A549 (cell line): ENCODE data around the gene PGGHG. TPM values are rescaled to one million over a fixed set of nuclear protein-coding genes. Genes with fewer than 3 reads are reported as not detected.
A peak's percentile ranks its signal among the peaks of the same experiment; 100 is the strongest.

Experiments used
- ATAC-seq, 2 experiments: fragments of 200-7000 bp in 1 of 2; fragments of >200 bp in 1 of 2; cut with Nextera tagmentation in 1 of 2; cut with Tn5 transposase in 1 of 2; 3 replicates each; pipeline versions ENCODE4 v1.8.0 to v1.9.1; 2018 to 2020; ENCODE audit warnings: mild to moderate bottlenecking in 1 of 2, moderate library complexity in 1 of 2
- CTCF ChIA-PET: fragments of 300-600 bp; sonication (Branson Sonifier 250); formaldehyde crosslinking; extraction: SDS; loops from one replicate; lab custom pipeline; 2021; ENCODE audit warnings: antibody characterized with exemption, inconsistent platforms; lab: Yijun Ruan, JAX
- POLR2A ChIA-PET: fragments of 350-600 bp; formaldehyde crosslinking; extraction: SDS; loops from one replicate; lab custom pipeline; 2021; ENCODE audit warnings: antibody characterized with exemption, inconsistent platforms; lab: Yijun Ruan, JAX
- DNase-seq, 2 experiments: peaks; one replicate each; pipeline versions ENCODE4 v3.0.0 to v3.0.0-alpha.2; 2011 to 2016; ENCODE audit warnings: low read depth in 1 of 2, low spot score in 1 of 2
- FAIRE-seq: peaks from 2 replicates; lab custom pipeline; 2011; peaks lifted over from hg19 to GRCh38; lab: Jason Lieb, UNC
- H3K27ac ChIP-seq, 2 experiments: fragments of >200 bp; sonication (Bioruptor Twin); formaldehyde crosslinking; 3 replicates each; pipeline ENCODE4 v1.5.1; 2016 to 2017
- H3K4me1 ChIP-seq: fragments of >200 bp; sonication (Bioruptor Twin); formaldehyde crosslinking; 3 replicates; pipeline ENCODE4 v1.6.1; 2016
- H3K4me2 ChIP-seq: fragments of >200 bp; sonication (Bioruptor Twin); formaldehyde crosslinking; 3 replicates; pipeline ENCODE4 v1.6.1; 2016
- H3K4me3 ChIP-seq: fragments of >200 bp; sonication (Bioruptor Twin); formaldehyde crosslinking; 3 replicates; pipeline ENCODE4 v1.5.1; 2016
- H3K9me3 ChIP-seq: fragments of >200 bp; sonication (Bioruptor Twin); formaldehyde crosslinking; 3 replicates; pipeline ENCODE4 v1.6.1; 2016
- CBX2 ChIP-seq: fragments of 200-600 bp; sonication (generic); IDR thresholded peaks from 2 replicates; pipeline ENCODE4 v1.6.1; 2016; ENCODE audit warnings: low read depth, mild to moderate bottlenecking, borderline replicate concordance
- CEBPB ChIP-seq, 2 experiments: fragments of >200 bp in 1 of 2; sonication (Bioruptor Twin) in 1 of 2; formaldehyde crosslinking in 1 of 2; IDR thresholded peaks; 2 replicates each; pipeline ENCODE4 v1.6.1; 2012 to 2016
- CTCF ChIP-seq: fragments of >200 bp; sonication (Bioruptor Twin); formaldehyde crosslinking; IDR thresholded peaks from 3 replicates; pipeline ENCODE4 v1.5.1; 2016
- EHF ChIP-seq: fragments of 250-450 bp; sonication (Bioruptor Pico); IDR thresholded peaks from 2 replicates; pipeline ENCODE4 v1.5.0; 2020; ENCODE audit warnings: mild to moderate bottlenecking
- ELK1 ChIP-seq: fragments of 150-350 bp; IDR thresholded peaks from 2 replicates; pipeline ENCODE4 v1.6.1; 2014; ENCODE audit warnings: low read depth, mild to moderate bottlenecking, low read length
- GATA3 ChIP-seq: IDR thresholded peaks from 2 replicates; pipeline ENCODE4 v1.6.1; 2012; ENCODE audit warnings: borderline replicate concordance
- HDAC2 ChIP-seq: fragments of 200-600 bp; sonication (generic); IDR thresholded peaks from 2 replicates; pipeline ENCODE4 v1.6.1; 2016
- HEYL ChIP-seq: fragments of 250-450 bp; sonication (Bioruptor Pico); IDR thresholded peaks from 2 replicates; pipeline ENCODE4 v1.8.0; 2021; ENCODE audit warnings: mild to moderate bottlenecking, moderate library complexity
- HOXA7 ChIP-seq: fragments of 250-450 bp; sonication (Bioruptor Pico); IDR thresholded peaks from 2 replicates; pipeline ENCODE4 v1.5.0; 2020; ENCODE audit warnings: mild to moderate bottlenecking, moderate library complexity
- HOXB5 ChIP-seq: fragments of 250-450 bp; sonication (Bioruptor Pico); IDR thresholded peaks from 2 replicates; pipeline ENCODE4 v1.5.0; 2020; ENCODE audit warnings: mild to moderate bottlenecking, moderate library complexity
- JUN ChIP-seq, 2 experiments: fragments of >200 bp; sonication (Bioruptor Twin); formaldehyde crosslinking; IDR thresholded peaks; 2 replicates in 1 of 2; 3 replicates in 1 of 2; pipeline ENCODE4 v1.6.1; 2016 to 2017
- KDM1A ChIP-seq: fragments of 200-600 bp; sonication (generic); IDR thresholded peaks from 2 replicates; pipeline ENCODE4 v1.6.1; 2016; ENCODE audit warnings: low read depth, mild to moderate bottlenecking
- KDM5A ChIP-seq: fragments of 200-600 bp; sonication (generic); IDR thresholded peaks from 2 replicates; pipeline ENCODE4 v1.6.1; 2016; ENCODE audit warnings: antibody characterized with exemption, mild to moderate bottlenecking
- MYC ChIP-seq: IDR thresholded peaks from 2 replicates; pipeline ENCODE4 v1.6.1; 2012; ENCODE audit warnings: mild to moderate bottlenecking, inconsistent platforms, low read length, improper control_type of control experiment, borderline replicate concordance
- NPAS2 ChIP-seq: fragments of 250-450 bp; sonication (Bioruptor Pico); IDR thresholded peaks from 2 replicates; pipeline ENCODE4 v1.8.0; 2022; ENCODE audit warnings: mild to moderate bottlenecking, moderate library complexity, borderline replicate concordance
- POLR2A ChIP-seq: IDR thresholded peaks from 2 replicates; pipeline ENCODE4 v1.6.1; 2012; ENCODE audit warnings: mild to moderate bottlenecking, low read length
- RAD21 ChIP-seq, 2 experiments: fragments of >200 bp in 1 of 2; sonication (Bioruptor Twin) in 1 of 2; formaldehyde crosslinking in 1 of 2; IDR thresholded peaks in 1 of 2; conservative IDR thresholded peaks in 1 of 2; 2 replicates in 1 of 2; 3 replicates in 1 of 2; pipeline ENCODE4 v1.6.1; 2012 to 2018; ENCODE audit warnings: inconsistent platforms in 1 of 2
- RCOR1 ChIP-seq: fragments of 150-350 bp; IDR thresholded peaks from 2 replicates; pipeline ENCODE4 v1.6.1; 2014; ENCODE audit warnings: antibody characterized with exemption, low read length, low read depth
- SMC3 ChIP-seq: fragments of >200 bp; sonication (Bioruptor Twin); formaldehyde crosslinking; IDR thresholded peaks from 3 replicates; pipeline ENCODE4 v1.6.1; 2018; ENCODE audit warnings: inconsistent platforms
- TP53 ChIP-seq: fragments of 250-450 bp; sonication (Bioruptor Pico); IDR thresholded peaks from 2 replicates; pipeline ENCODE4 v1.5.0; 2021; ENCODE audit warnings: mild to moderate bottlenecking, moderate library complexity
- ZFP36 ChIP-seq: fragments of 450-650 bp; IDR thresholded peaks from 2 replicates; pipeline ENCODE4 v1.6.1; 2014; ENCODE audit warnings: borderline replicate concordance; ENCODE audit not compliant: partially characterized antibody
- ZSCAN20 ChIP-seq: fragments of 250-450 bp; sonication (Bioruptor Pico); IDR thresholded peaks from 2 replicates; pipeline ENCODE4 v1.8.0; 2022; ENCODE audit warnings: mild to moderate bottlenecking, moderate library complexity
- WGBS: methylation state at CpG from one replicate; pipeline ENCODE4 v1.1.6; 2017; ENCODE audit errors: missing lambda C conversion rate; 5-methylcytosine and 5-hydroxymethylcytosine counted together
- polyA plus RNA-seq, 4 experiments: library from polyadenylated mRNA; depleted of rRNA in 3 of 4; stranded (reverse); fragments of >200 nt; fragmentation: RNase III in 1 of 4; extraction: RNeasy Plus Mini Kit Qiagen cat#74134 plus additional on column Dnase treatment in 1 of 4; gene quantifications; 2 replicates in 3 of 4; 3 replicates in 1 of 4; pipeline ENCODE4 v1.2.3, GENCODE V29; 2011 to 2017
- TF ChIP-seq, protein P1 (sequence below): fragments of >200 bp; sonication (Bioruptor Twin); formaldehyde crosslinking; IDR thresholded peaks from 3 replicates; pipeline ENCODE4 v1.6.1; 2016
- TF ChIP-seq, protein P2 (sequence below): fragments of 250-450 bp; sonication (Bioruptor Pico); IDR thresholded peaks from 2 replicates; pipeline ENCODE4 v1.5.0; 2021; ENCODE audit warnings: mild to moderate bottlenecking, moderate library complexity, borderline replicate concordance
- TF ChIP-seq, protein P3 (sequence below): IDR thresholded peaks from 2 replicates; pipeline ENCODE4 v1.6.1; 2012

PGGHG gene
- polyA plus RNA-seq, 2 of the 4 experiments (the other 2 are of a cell fraction) = 7.2 to 19.5 TPM

DNA sequence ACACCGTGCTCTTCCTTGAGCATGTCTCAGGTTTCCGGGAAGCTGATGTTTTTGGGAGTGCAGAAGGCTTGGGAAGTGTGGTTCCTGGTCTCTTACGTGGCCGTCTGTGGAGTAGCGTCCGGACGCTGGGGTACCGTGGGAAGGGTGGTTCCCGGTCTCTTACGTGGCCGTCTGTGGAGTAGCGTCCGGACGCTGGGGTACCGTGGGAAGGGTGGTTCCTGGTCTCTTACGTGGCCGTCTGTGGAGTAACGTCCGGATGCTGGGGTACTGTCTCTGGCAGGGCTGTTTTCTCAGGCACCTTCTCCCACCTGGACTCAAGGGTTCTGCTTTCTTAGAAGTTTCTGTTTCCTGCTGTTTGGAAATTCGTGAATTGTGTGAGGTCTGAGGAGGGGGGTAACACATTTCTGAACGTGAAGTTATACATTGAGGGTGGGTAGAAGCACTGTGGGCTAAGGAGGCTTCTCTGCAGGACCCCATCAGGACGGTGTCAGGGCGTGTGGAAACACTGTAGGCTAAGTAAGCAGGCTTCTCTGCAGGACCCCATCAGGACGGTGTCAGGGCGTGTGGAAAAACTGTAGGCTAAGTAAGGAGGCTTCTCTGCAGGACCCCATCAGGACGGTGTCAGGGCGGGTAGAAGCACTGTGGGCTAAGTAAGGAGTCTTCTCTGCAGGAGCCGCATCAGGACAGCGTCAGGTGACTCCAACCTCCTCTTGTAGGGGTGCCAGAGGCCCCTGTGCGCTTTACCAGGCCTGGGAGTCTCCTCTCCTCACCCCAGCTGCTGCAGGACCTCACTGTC, 37.1 kb downstream of the PGGHG start:
- CTCF ChIA-PET = interaction anchor here (1.0 to 1.6 kb wide), 3 partner anchors 9 to 20 kb away, joined by 4 to 5 read pairs (median 4); no protein-coding TSS in a partner anchor
- POLR2A ChIA-PET = no interaction called here
- 74% methylated on average over 30 of the region's 30 CpGs for WGBS
- H3K27ac ChIP-seq = peak overlapping the region in 1 of 2 experiments; percentile 57; a peak in 2 of 6 replicates
- no peaks in the 10 kb centered on the region for H3K9me3 ChIP-seq
- no peak for TF ChIP-seq CEBPB (IDR thresholded peaks at IDR 0.05)
- TF ChIP-seq, protein P1, sequence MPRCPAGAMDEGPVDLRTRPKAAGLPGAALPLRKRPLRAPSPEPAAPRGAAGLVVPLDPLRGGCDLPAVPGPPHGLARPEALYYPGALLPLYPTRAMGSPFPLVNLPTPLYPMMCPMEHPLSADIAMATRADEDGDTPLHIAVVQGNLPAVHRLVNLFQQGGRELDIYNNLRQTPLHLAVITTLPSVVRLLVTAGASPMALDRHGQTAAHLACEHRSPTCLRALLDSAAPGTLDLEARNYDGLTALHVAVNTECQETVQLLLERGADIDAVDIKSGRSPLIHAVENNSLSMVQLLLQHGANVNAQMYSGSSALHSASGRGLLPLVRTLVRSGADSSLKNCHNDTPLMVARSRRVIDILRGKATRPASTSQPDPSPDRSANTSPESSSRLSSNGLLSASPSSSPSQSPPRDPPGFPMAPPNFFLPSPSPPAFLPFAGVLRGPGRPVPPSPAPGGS = no peak
- TF ChIP-seq ELK1 = no peak
- TF ChIP-seq JUN (IDR thresholded peaks at IDR 0.05) = no peak
- no peak for TF ChIP-seq RAD21 (conservative IDR thresholded peaks at IDR 0.05 in 1 of 2, IDR thresholded peaks at IDR 0.05 in 1 of 2)
- no peak for TF ChIP-seq TP53 (CRISPR knock-in tag)
- TF ChIP-seq HDAC2 = no peak
- TF ChIP-seq EHF (CRISPR knock-in tag) = no peak
- TF ChIP-seq GATA3 = no peak
- no peak for TF ChIP-seq KDM5A
- no peak for TF ChIP-seq HEYL (CRISPR knock-in tag)
- no peak for TF ChIP-seq ZSCAN20 (CRISPR knock-in tag)
- no peak for TF ChIP-seq HOXA7
- no peak for TF ChIP-seq ZFP36
- TF ChIP-seq HOXB5 (CRISPR knock-in tag) = no peak
- peak; percentile 36 to 45; a peak in 3 of 6 replicates for ATAC-seq
- no peak overlapping the region for H3K4me3 ChIP-seq
- H3K4me2 ChIP-seq = no peak overlapping the region
- H3K4me1 ChIP-seq = peaks cover 9% of the 10 kb centered on the region; the same call in 2 of the 3 replicates
- no peak for DNase-seq
- FAIRE-seq = no peak

GRCh38 chr11:326592-326841, 37.6 kb downstream of the PGGHG start:
- peaks cover 9% of the 10 kb centered on the region; the same call in 1 of the 3 replicates for H3K4me1 ChIP-seq
- no peak overlapping the region for H3K4me2 ChIP-seq
- FAIRE-seq (no peak), DNase-seq (no peak), ATAC-seq (peak; percentile 40 to 44; a peak in 4 of 6 replicates)
- ChIA-PET CTCF (interaction anchor here (1.0 to 1.6 kb wide), 3 partner anchors 10 to 20 kb away, joined by 4 to 5 read pairs (median 4); no protein-coding TSS in a partner anchor), POLR2A (no interaction called here)
- no peaks in the 10 kb centered on the region for H3K9me3 ChIP-seq
- no peak overlapping the region for H3K4me3 ChIP-seq
- peak overlapping the region in 1 of 2 experiments; percentile 57; a peak in 2 of 6 replicates for H3K27ac ChIP-seq
- TF ChIP-seq RCOR1 = no peak
- TF ChIP-seq SMC3 = no peak
- TF ChIP-seq MYC = no peak
- TF ChIP-seq KDM1A = no peak
- WGBS = 61% methylated on average over 4 of the region's 6 CpGs

DNA sequence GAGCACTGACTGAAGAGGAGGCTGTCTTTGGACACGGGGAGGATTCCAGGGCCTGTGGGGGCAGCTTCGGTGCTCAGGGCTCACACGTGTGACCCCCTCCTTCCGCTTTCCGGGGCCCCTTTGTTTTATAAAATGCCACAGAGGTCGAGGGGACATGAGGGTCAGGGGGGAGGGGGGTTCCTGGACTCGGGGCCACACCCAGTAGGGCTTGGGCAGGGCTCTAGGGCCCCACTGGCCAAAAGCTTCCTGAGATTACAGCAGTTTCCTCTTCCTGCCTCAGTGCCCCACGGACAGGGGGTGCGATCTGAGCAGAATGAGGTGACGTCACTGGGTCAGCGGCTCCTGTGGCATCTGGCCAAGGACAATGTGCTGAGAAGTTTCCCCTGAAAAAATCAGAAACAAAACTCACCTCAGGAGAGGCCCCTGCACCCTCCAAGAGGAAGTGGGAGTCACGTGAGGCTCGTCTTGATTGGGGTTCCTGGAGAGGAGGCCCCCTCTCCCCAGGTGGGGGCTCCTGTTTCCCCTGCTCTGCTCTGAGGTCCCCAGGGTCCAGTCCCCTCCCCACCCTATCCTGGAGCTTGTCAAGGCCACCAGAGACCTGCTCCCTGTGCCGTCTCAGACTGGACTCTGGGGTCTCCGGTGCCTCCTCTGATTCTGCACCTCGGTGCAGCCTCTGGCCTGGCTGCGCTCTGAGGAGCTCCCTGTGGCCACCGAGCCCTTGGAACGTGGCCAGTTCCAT, 38.1 kb downstream of the PGGHG start:
- 56% methylated on average over 17 of the region's 19 CpGs for WGBS
- no peaks in the 10 kb centered on the region for H3K9me3 ChIP-seq
- ChIA-PET CTCF (interaction anchor here (1.0 to 1.6 kb wide), 4 partner anchors 10 to 22 kb away, joined by 3 to 5 read pairs (median 4); no protein-coding TSS in a partner anchor), POLR2A (no interaction called here)
- H3K4me3 ChIP-seq = no peak overlapping the region
- FAIRE-seq (no peak), DNase-seq (no peak), ATAC-seq (peak in 1 of 2 experiments; percentile 13; a peak in 1 of 6 replicates)
- peaks cover 9% of the 10 kb centered on the region; the same call in 1 of the 3 replicates for H3K4me1 ChIP-seq
- peak overlapping the region in 1 of 2 experiments; percentile 57; a peak in 3 of 6 replicates for H3K27ac ChIP-seq
- H3K4me2 ChIP-seq = 0 out of 3 replicates have a peak overlapping the region, but pooled peaks have one; percentile 22
- TF ChIP-seq KDM5A = no peak
- no peak for TF ChIP-seq MYC
- TF ChIP-seq POLR2A = no peak
- TF ChIP-seq ZSCAN20 (CRISPR knock-in tag) = no peak
- TF ChIP-seq CBX2 = no peak
- TF ChIP-seq, protein P2, sequence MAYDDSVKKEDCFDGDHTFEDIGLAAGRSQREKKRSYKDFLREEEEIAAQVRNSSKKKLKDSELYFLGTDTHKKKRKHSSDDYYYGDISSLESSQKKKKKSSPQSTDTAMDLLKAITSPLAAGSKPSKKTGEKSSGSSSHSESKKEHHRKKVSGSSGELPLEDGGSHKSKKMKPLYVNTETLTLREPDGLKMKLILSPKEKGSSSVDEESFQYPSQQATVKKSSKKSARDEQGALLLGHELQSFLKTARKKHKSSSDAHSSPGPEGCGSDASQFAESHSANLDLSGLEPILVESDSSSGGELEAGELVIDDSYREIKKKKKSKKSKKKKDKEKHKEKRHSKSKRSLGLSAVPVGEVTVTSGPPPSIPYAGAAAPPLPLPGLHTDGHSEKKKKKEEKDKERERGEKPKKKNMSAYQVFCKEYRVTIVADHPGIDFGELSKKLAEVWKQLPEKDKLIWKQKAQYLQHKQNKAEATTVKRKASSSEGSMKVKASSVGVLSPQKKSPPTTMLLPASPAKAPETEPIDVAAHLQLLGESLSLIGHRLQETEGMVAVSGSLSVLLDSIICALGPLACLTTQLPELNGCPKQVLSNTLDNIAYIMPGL (CRISPR knock-in tag) = no peak
- no peak for TF ChIP-seq RAD21 (conservative IDR thresholded peaks at IDR 0.05 in 1 of 2, IDR thresholded peaks at IDR 0.05 in 1 of 2)
- no peak for TF ChIP-seq NPAS2 (CRISPR knock-in tag)
- no peak for TF ChIP-seq CTCF
- no peak for TF ChIP-seq KDM1A
- TF ChIP-seq, protein P3, sequence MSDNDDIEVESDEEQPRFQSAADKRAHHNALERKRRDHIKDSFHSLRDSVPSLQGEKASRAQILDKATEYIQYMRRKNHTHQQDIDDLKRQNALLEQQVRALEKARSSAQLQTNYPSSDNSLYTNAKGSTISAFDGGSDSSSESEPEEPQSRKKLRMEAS = no peak
- no peak for TF ChIP-seq ZFP36
